HG03108 (cell line): Measurements from ENCODE around the gene GPR146.
"Not testable (repeated sequence)": the region's sequence is repeated elsewhere in the genome, so short reads cannot be mapped to it uniquely, and the experiment has no call there.

Experiments used
- ATAC-seq: cut with Tn5 transposase; IDR thresholded peaks from one replicate; pipeline ENCODE4 v1.9.1; 2021; ENCODE audit warnings: moderate library complexity; ENCODE audit not compliant: unreplicated experiment

The GPR146 gene

GRCh38 chr7:1074018-1074417, 29.7 kb downstream of the GPR146 start:
- not testable (repeated sequence) for ATAC-seq

GRCh38 chr7:1074593-1075431, 30.5 kb downstream of the GPR146 start:
- no peak for ATAC-seq

- no peak for ATAC-seq
These were observed 32.1 kb downstream of the GPR146 start for GRCh38 chr7:1076184-1077072.

- ATAC-seq, result no peak
These were observed 34.2 kb downstream of the GPR146 start for GRCh38 chr7:1078519-1078918.

GRCh38 chr7:1078985-1079384, 34.6 kb downstream of the GPR146 start:
- ATAC-seq, result no peak

GRCh38 chr7:1079546-1079945, 35.2 kb downstream of the GPR146 start:
- no peak for ATAC-seq

- ATAC-seq, result no peak
These were observed 36.0 kb downstream of the GPR146 start for GRCh38 chr7:1080252-1080920.

- no peak for ATAC-seq
These were observed 36.5 kb downstream of the GPR146 start for GRCh38 chr7:1080921-1081255.

GRCh38 chr7:1081336-1081735, 37.0 kb downstream of the GPR146 start:
- ATAC-seq, result no peak

GRCh38 chr7:1081931-1082401, 37.6 kb downstream of the GPR146 start:
- ATAC-seq, result no peak

GRCh38 chr7:1083729-1084657, 39.6 kb downstream of the GPR146 start:
- ATAC-seq, result no peak

- no peak for ATAC-seq
These were observed 40.9 kb downstream of the GPR146 start for GRCh38 chr7:1085266-1085665.

- ATAC-seq, result no peak
These were observed 41.6 kb downstream of the GPR146 start for GRCh38 chr7:1085910-1086421.

GRCh38 chr7:1086588-1087464, 42.5 kb downstream of the GPR146 start:
- peak; percentile 70 for ATAC-seq

GRCh38 chr7:1087465-1087814, 43.1 kb downstream of the GPR146 start:
- no peak for ATAC-seq

- no peak for ATAC-seq
These were observed 43.9 kb downstream of the GPR146 start, which contains the start of gene GPER1 for GRCh38 chr7:1087952-1088920. GPER1 (plus strand) TSS chr7:1088113; CDS start chr7:1091729, 3,616 bp downstream.

GRCh38 chr7:1090236-1090635, 45.9 kb downstream of the GPR146 start:
- no peak for ATAC-seq
